ENCODE measurements around the gene PNRC1. TPM values are rescaled to one million over a fixed set of nuclear protein-coding genes. Genes with fewer than 3 reads are reported as not detected.

Gene PNRC1
- total RNA-seq, 1 donor from 2014 or later, result 59.8 TPM

DNA sequence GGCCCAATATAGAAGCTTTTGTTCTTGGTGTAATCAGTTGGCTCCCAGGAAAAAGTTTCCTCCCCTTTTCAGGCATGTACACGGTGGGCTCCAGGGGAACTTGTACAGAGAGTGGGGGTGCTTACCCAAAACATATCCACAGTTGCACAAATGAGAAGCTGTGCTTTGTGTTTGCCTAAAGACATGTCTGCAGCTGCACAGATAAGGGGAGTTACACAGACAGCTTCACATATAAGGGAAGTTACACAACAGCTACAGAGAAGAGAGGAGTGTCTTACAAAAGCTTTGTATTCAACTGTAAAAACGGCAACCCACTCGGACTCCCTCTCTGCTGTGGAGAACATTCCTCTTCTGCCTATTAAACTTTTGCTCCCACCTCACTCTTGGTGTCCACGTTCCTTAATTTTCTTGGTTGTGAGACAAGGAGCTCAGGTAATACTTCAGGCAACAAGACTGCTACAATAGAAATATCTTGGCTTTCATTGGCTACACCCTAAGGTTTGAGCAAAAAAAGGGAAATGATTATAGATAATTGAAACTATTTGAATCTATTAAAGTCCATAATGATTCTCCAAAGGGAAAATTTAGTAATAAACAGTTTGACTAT, 7.4 kb upstream of the PNRC1 start:
- no peaks in the 10 kb centered on the region for H3K27me3 ChIP-seq (ENCODE audit: control insufficient read depth, insufficient read depth, low read length)
- DNase-seq (ENCODE audit: low read depth), result no peak
- no peaks in the 10 kb centered on the region for H3K36me3 ChIP-seq (ENCODE audit: control insufficient read depth, insufficient read depth, low read length)
- TF ChIP-seq, protein P1, sequence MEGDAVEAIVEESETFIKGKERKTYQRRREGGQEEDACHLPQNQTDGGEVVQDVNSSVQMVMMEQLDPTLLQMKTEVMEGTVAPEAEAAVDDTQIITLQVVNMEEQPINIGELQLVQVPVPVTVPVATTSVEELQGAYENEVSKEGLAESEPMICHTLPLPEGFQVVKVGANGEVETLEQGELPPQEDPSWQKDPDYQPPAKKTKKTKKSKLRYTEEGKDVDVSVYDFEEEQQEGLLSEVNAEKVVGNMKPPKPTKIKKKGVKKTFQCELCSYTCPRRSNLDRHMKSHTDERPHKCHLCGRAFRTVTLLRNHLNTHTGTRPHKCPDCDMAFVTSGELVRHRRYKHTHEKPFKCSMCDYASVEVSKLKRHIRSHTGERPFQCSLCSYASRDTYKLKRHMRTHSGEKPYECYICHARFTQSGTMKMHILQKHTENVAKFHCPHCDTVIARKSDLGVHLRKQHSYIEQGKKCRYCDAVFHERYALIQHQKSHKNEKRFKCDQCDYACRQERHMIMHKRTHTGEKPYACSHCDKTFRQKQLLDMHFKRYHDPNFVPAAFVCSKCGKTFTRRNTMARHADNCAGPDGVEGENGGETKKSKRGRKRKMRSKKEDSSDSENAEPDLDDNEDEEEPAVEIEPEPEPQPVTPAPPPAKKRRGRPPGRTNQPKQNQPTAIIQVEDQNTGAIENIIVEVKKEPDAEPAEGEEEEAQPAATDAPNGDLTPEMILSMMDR (IDR thresholded peaks at IDR 0.05; ENCODE audit: insufficient read depth, low read length, poor library complexity, severe bottlenecking), result no peak
- no peak overlapping the region for H3K4me3 ChIP-seq (ENCODE audit: low read depth, low read length)

DNA sequence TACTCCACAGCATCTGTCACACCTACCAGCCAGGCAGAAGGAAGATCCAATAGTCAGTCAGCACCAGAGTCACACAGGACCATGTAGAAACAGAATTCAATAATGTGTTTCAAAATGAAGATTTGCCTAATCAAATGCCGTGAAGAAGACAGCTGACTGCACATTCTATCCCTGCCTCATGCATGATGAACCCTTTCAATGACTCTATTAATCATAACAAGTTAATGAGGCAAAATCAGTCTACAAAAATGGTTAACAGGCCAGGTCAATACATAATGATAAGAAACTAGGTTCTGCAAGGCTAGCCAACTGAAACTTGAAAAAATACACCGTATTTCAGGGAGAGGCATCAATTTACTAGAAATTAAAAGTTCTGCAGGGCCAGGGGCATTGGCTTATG, 6.7 kb upstream of the PNRC1 start:
- no peaks in the 10 kb centered on the region for H3K36me3 ChIP-seq (ENCODE audit: control insufficient read depth, insufficient read depth, low read length)
- no peak overlapping the region for H3K4me3 ChIP-seq (ENCODE audit: low read depth, low read length)
- TF ChIP-seq, protein P1 (IDR thresholded peaks at IDR 0.05; ENCODE audit: insufficient read depth, low read length, poor library complexity, severe bottlenecking), result no peak
- no peaks in the 10 kb centered on the region for H3K27me3 ChIP-seq (ENCODE audit: control insufficient read depth, insufficient read depth, low read length)
- no peak for DNase-seq (ENCODE audit: low read depth)

DNA sequence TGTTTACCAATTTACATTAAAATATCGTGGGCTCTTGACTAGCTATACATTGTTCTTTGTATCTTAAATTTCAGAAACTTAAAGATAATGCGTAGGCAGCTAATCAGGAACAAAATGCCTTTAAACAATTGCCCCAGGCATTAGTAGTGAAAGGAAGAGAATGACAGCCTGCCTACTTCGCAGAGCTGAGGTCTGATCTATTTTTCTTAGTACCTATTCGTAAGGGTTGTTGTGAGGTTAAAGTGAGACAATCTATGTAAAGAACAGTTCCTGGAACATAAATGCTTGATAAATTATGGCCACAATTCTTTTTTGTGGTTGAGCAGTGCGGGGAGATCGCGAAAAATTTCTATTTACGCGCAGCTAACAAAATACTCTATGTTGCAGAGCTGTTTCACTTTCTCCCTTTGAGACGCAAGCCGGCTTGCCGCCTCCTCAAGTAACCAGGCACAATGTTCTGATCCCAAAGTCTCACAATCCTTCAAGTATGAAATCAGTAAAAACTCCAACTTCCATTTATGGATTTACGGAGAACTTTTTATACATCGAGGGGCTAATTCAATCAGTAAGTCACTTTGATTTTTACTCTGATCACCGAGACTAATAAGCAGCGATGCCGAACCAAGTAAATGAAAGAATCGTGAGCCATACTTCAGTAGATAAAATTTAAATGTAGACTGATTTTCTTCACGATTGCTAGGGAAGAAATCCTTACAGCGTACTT, 878 bp upstream of the PNRC1 start:
- Histone ChIP-seq H3K4me3 (ENCODE audit: low read depth, low read length) (peak overlapping the region; percentile 73), H3K36me3 (ENCODE audit: control insufficient read depth, insufficient read depth, low read length) (no peaks in the 10 kb centered on the region), H3K27me3 (ENCODE audit: control insufficient read depth, insufficient read depth, low read length) (no peaks in the 10 kb centered on the region)
- no peak for DNase-seq (ENCODE audit: low read depth)
- TF ChIP-seq, protein P1 (IDR thresholded peaks at IDR 0.05; ENCODE audit: insufficient read depth, low read length, poor library complexity, severe bottlenecking), result no peak

DNA sequence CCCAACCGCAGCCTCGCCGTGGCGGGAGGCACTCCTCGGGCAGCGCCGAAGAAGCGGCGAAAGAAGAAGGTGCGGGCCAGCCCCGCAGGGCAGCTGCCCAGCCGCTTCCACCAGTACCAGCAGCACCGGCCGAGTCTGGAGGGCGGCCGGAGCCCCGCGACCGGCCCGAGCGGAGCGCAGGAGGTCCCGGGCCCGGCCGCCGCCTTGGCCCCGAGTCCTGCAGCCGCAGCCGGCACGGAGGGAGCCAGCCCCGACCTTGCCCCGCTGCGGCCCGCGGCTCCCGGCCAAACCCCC, 525 bp downstream of the PNRC1 start:
- TF ChIP-seq, protein P1 (IDR thresholded peaks at IDR 0.05; ENCODE audit: insufficient read depth, low read length, poor library complexity, severe bottlenecking), result no peak
- no peaks in the 10 kb centered on the region for H3K27me3 ChIP-seq (ENCODE audit: control insufficient read depth, insufficient read depth, low read length)
- H3K4me3 ChIP-seq (ENCODE audit: low read depth, low read length), result peak overlapping the region; percentile 73
- no peak for DNase-seq (ENCODE audit: low read depth)
- no peaks in the 10 kb centered on the region for H3K36me3 ChIP-seq (ENCODE audit: control insufficient read depth, insufficient read depth, low read length)

DNA sequence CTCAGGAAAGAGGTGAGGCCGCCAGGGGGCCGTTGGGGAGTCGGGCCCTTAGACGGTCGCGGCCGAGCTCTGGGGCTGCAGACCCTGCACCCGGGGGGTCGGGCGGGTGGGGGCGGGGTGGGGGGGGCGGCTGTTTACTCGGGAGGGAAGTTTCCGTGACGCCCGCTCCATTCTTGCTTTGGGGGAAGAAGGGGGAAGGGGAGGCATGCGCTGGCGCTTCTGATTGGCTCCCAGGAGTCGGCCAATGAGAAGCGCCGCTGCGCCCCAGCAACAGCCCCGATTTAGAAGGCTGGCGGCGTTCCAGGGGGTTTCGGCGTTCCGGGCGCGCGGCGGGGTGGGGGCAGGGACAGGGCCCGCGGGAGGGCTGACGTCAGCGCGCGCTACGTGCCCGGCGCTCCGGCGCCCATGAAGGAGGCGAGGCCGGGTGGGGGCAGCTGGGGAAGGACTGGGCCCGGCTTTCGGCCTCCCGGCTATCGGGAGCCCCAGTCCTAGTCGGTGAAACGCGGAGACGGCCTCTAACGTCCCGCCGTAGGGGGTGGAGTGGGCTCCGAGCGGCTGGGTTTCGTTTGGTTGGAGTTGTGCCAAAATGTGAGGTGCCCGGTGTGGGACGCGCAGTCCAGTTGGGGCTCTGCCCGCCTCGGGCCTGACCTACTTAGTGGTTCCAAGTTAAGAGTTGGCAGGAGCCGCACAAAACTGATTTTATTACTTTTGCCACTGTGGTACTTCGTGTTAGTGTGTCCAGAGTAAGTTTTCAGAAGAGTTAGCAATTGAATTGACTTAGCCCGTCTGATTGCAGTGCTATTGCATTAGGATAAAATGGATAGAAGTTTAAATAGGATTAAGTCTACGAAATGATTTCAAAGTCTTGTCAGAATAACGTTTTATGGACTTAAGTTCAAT, 1.1 kb downstream of the PNRC1 start:
- no peaks in the 10 kb centered on the region for H3K27me3 ChIP-seq (ENCODE audit: control insufficient read depth, insufficient read depth, low read length)
- TF ChIP-seq, protein P1 (IDR thresholded peaks at IDR 0.05; ENCODE audit: insufficient read depth, low read length, poor library complexity, severe bottlenecking), result no peak
- peak overlapping the region; percentile 73 for H3K4me3 ChIP-seq (ENCODE audit: low read depth, low read length)
- peak; percentile 78 for DNase-seq (ENCODE audit: low read depth)
- no peaks in the 10 kb centered on the region for H3K36me3 ChIP-seq (ENCODE audit: control insufficient read depth, insufficient read depth, low read length)
